HK-2 (cell line): ENCODE data around the gene CCDC87.

Experiments
- DNase-seq: peaks from one replicate; pipeline ENCODE4 v3.0.0-alpha.2; 2018; ENCODE audit not compliant: unreplicated experiment

Gene CCDC87

DNA sequence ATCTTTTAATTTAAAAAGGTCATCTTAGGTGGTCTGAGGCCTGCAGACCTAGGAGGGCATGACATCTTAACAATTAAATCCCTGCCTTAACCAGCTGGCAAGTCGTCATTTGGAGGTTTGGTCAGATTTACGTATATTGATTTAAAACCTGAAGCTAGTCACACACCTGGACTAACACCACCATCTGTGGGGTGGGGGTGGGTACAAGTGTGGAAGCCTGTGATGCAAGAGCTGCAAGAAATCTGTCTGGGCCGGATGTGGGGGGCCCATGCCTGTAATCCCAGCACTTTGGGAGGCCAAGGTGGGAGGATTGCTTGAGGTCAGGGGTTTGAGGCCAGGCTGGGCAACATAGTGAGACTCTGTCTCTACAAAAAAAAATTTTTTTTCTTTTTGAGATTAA is 11.6 kb downstream of the CCDC87 start:
- DNase-seq, result no peak

DNA sequence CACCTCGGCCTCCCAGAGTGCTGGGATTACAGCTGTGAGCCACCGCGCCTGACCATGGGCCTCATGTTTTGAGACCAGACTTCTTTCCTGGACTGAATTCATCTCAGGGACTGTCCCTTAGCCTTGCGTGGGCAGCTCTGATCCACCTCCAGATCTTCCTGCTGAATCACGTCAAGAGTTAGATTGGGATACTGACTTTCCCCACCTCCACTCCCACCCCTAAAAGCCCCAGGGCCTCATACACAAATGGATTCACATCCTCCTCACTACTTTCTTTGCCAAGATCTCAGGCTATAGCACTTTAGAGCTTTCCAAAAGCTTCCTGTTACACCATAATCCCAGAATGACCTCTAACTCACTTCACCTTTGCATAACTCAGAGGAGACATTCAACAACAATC is 12.1 kb downstream of the CCDC87 start:
- no peak for DNase-seq

DNA sequence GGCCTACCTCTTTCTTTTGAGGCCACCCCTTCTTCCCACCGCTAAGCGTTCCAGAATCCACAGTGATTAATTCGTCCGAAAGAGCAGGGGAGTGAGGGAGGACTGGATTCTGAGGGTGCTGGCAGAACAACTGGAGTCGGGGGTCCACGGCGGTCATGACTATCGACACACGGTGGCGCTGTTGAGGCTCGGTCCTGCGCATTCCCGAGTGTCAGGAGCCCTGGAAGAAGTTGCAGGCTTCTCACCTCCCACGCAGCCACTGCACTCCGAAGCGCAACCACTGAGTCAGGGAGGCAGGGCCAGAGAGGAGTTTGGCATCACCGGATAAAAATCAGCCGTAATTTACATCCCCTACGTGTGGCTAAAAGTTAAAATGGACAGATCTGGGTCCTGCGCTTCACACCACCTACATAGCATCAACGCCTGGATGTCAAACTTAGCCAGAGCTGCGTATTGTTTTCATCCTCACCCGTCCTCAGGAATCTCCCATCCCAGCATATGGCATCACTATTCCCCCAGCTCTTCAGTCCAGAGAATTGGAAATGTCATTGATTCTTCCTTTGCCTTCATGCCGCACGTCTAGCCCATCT is 13.8 kb downstream of the CCDC87 start:
- peak; percentile 55 for DNase-seq

DNA sequence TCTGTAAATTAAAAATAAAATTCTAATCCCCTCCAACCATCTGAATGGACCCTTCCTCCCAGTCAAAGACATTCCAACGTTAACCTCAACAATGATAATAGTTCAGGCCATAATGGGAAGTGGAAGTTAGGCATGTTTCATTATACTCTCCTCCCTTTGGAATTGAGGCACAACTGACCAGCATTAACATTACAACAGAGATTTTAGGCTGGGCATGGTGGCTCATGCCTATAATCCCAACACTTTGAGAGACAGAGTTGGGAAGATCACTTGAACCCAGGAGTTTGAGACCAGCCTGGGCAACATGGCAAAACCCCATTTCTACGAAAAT is 22.0 kb downstream of the CCDC87 start:
- DNase-seq, result no peak

DNA sequence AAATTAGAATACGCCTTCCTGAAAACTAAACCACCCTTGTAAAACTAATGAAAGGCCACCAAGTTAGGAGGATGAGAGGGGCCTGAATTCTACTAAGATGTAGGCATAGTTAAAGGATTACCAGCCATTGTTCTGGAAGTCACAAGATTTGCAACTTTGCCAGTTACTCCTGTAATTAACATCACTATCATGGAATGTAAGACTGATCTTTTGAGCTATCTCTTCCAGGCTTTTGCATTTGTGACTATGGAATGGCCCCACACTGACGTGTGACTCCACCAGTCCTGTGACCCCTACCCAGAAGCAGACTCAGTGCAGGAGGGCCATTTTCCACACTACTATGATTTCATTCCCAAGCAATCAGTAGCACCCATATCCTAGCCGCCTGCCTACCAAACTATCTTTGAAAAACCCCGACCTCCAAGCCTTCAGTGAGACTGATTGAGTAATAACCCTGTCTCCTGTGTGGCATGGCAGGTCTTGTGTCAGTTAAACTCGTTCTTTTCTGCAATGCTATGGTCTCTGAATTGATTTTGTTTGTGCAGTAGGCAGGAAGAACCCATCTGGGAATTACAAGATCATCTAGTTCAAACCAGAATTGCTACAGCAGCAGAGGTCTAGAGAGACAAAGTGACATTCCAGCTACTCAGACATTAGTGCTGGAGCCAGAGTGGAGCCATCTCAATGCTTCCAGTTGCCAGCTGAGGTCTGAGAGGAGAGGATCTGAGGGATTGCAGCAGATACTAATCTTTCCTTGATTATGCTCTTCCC is 22.6 kb downstream of the CCDC87 start:
- no peak for DNase-seq

DNA sequence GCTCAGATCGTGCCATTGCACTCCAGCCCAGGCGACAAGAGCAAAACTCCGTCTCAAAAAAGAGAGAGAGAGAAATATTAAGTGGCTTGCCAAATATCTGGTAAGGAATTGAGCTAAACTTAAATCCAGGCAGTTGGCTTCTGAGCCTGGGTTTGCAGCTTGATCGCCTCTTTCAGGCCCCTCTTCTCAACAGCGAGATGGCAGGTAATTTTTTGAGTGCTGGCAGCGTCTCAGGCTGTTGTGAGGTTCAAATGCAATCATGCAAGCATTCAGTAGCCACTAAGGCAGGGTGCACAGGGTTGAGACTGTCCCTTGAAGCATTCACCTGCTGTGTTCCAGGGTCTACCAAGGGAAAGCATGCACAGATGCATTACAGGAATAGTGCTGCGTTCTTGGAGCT is 23.8 kb downstream of the CCDC87 start:
- DNase-seq, result no peak

DNA sequence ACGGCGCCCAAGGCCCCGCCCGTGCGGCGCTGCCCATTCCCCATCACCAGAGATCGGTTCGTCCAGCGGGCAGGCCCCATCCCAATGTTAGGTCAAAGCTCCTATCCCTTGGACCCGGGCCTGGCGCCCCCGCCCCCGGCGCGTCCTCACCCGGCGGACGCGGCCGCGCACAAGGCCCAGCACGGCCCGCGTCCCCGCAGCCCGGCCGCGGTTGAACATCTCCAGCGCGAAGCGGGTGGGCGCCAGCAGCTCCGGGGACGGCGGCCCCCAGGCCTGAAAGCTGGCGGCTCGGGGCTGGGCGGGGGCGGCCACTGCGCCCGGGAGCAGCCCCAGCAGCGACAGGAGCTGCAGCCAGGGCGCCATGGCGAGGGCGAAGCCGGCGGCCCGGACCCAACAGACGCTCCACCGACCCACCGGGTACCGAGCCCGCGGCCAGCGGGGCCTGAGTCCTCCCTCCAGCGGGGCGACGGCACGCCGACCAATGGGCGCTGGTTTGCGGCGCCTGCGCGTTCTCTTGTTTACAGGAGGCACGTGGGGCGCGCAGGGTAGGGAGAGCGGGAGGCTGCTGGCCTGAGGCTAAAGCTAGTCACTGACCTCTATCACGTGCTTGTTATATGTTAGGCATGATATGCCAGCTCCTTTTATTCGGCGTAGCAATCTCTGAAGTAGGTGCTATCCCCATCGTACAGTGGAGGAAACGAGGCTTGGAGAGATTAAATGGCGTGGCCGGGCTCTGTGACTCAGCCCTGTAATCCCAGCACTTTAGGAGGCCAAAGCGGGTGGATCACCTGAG is 24.5 kb downstream of the CCDC87 start, which contains the start of gene CTSF:
TSS of gene CTSF (minus strand) at position 483 of the 793 bp plus-strand sequence. CDS start at position 363, 120 bp downstream.
- DNase-seq, result peak; percentile 79

DNA sequence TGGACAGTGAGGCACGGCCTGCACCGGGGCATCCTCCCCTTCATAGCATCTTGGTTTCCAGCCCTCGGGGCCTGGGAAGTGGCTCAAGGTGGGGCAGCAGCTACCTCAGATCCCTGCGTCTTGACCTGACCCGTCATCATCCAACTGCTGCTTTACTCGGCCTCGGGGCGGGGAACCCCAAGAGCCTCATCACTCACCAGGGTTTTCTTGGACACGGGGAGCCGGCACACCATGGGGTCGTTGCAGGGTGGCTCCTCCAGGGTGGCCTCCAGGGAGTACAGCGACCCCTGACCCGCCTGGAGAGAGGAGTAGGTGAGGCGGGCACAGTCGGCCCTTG is 25.1 kb downstream of the CCDC87 start:
- no peak for DNase-seq

DNA sequence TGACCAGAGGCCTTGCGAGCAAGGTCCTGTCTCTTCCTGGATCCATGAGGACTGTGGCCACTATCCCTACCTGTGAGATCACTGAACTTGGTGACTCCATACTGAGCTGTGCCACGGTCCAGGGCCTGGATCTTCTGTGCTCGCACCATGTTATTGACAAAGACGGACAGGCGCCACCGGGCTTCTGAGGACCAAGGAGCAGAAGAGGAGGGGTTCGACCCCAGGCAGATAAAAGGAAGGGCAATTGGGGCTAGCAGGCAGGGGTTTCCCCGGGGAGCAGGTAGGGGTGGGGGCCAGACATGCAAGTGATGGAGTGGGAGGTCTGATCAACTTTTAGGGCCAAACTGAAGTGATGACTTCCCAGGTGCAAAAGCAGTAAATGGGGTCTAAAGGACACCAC is 26.6 kb downstream of the CCDC87 start:
- DNase-seq, result no peak

DNA sequence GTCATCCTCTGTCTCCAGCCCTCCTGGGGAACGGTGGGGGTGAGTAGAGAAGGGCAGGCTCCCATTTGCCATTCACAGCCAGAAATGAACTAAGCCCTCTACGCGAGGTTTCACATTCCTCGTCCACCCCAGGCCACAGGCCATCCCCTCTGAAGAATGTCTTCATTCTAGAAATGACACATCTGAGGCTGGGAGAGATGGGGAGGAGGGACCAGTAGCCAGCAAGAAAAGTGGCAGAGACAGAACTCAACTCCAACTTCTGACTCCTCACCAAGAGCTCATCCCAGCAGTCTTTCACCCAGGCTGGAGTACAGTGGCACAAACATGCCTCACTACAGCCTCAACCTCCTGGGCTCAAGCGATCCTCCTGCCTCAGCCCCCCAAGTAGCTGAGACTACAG is 27.9 kb downstream of the CCDC87 start:
- no peak for DNase-seq

DNA sequence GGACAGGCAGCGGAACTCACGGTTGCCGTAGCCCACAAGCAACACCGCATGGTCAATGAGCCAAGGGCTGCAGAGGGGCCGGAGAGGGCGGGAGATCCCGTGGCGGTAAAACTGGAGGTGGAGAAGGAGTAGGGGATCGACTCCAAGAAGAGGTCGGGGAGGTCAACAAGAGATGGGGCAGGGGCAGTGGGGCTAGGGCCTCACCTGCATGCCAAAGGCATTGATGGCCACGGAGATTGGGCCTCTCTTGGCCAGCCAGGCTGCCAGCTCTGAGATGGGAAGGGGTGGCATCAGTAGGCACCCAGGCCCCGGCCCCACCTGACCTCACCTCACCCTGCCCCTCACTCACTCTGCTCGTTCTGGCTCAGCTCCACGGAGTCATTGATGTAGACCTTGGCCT is 28.3 kb downstream of the CCDC87 start:
- no peak for DNase-seq

DNA sequence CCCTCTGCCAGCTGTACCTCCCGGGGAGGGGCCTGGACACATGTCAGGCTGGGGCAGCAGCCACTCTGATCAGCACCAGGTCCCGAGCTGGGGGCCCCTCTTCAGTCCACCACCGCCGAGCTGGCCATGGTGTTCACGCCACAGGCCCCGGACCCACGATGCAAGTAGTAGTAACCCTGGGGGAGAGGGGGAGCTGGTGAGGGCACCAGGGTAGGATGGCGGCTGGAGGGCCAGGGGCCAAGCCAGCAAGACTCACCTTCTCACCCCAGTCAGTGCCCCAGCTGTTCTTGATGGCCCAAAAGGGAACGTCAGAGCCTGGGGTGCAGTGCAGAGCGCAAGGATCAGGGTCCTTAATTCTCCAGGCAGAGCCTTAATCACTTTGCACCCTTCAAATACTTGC is 29.0 kb downstream of the CCDC87 start:
- no peak for DNase-seq

DNA sequence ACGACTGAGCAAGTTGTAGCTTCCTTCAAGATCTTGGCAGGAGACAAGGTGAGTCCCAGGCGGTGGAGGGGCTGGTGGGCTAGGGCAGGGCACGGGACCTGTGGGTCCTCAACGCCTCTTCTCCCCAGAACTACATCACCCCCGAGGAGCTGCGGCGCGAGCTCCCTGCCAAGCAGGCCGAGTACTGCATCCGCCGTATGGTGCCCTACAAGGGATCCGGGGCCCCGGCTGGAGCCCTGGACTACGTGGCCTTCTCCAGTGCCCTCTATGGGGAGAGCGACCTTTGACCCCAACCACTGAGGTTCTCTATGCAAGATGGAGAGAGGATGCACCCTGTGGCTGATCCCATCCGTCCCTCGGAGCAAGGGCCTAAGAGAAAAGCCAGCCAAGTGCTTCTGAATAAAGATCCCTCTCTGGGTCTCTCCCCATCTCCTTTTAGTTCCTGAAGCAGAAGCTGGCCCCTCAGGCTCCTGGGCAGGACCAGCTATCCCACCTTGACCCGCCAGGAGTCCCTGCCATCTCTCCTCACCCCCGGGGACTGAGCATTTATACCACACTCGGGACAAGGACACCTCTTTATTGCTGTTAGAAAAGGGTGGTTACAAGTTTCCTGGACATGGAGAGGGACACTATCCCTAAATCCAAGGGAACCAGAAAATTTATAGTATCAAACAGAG is 29.8 kb downstream of the CCDC87 start:
- DNase-seq, result no peak

DNA sequence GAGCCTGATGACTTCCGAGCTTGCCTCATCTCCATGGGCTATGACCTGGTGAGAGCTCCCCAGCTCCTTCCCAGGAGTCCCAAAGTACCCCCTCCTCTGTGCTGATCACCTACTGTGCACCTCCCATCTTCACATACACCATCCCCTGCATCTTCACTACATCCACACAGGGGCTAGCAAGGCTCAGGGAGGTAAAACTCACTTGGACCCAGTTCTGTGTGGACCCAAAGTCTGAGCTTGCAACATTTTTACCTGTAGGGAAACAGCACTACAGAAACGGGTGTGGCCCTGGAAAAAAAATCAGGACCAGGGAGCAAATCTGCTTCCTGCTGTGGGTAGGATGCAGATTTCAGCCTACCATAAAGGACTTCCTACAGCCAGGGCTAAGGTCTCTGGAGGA is 30.6 kb downstream of the CCDC87 start:
- DNase-seq, result no peak

DNA sequence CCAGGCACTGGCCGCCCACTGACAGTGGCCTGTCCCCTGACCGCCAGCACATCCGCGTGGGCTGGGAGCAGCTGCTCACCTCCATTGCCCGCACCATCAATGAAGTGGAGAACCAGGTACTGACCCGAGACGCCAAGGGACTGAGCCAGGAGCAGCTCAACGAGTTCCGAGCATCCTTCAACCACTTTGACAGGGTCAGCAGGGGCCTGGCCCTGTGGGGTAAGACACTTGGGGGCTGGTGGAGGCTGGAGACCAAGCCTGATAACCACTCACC is 31.0 kb downstream of the CCDC87 start:
- no peak for DNase-seq

DNA sequence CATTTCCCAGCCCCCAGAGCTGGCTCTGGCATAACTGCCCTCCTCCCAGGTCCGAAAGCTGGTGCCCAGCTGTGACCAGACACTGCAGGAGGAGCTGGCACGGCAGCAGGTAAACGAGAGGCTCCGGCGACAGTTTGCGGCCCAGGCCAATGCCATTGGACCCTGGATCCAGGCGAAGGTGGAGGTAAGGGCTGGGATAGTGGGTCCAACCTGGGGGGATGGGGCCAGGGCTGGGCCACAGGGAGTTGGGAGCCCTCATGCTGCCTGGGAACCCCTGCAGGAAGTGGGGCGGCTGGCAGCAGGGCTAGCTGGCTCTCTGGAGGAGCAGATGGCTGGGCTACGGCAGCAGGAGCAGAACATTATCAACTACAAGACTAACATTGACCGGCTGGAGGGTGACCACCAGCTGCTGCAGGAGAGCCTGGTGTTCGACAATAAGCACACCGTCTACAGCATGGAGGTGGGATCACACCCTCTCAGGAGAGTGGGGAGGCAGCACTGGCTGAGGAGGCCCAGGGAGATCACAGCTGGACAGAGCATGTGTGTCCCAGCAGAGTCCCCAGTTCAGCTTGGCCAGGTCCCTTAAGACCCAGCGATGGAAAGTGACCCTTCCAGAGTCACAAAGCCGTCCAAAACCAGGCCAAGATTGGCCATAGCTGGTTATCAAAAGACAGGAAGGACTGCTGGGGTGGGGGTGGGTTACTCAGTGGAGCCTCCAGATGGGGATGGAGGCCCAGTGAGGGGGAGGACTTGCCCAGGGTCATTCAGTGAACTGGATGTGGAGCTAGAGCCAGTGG is 31.5 kb downstream of the CCDC87 start:
- no peak for DNase-seq

DNA sequence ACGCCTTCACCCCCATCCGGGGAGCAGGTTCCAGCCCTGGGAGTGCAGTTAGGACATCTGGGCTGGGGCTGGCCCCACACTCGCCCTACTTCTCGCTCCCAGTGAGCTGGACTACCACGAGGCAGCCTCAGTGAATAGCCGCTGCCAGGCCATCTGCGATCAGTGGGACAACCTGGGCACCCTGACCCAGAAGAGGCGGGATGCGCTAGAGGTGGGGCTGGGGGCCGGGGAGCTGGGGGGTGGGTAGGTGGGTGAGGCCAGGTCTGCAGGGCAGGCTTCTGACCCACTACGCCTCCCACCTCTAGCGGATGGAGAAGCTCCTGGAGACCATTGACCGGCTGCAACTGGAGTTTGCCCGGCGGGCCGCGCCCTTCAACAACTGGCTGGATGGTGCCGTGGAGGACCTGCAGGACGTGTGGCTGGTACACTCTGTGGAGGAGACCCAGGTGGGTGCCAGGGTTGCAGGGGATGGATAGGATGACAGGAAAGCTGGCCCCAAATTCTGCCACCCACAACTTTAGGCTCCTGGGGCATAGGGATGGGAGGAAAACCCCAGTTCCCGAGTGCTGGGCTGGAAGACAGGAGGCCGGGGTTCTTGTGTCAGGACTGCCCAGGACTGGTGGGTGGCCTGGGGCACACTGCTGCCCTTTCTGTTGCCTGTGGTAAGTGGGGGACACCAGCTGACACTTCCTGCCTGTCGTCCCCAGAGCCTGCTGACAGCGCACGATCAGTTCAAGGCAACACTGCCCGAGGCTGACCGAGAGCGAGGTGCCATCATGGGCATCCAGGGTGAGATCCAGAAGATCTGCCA is 32.8 kb downstream of the CCDC87 start:
- no peak for DNase-seq

DNA sequence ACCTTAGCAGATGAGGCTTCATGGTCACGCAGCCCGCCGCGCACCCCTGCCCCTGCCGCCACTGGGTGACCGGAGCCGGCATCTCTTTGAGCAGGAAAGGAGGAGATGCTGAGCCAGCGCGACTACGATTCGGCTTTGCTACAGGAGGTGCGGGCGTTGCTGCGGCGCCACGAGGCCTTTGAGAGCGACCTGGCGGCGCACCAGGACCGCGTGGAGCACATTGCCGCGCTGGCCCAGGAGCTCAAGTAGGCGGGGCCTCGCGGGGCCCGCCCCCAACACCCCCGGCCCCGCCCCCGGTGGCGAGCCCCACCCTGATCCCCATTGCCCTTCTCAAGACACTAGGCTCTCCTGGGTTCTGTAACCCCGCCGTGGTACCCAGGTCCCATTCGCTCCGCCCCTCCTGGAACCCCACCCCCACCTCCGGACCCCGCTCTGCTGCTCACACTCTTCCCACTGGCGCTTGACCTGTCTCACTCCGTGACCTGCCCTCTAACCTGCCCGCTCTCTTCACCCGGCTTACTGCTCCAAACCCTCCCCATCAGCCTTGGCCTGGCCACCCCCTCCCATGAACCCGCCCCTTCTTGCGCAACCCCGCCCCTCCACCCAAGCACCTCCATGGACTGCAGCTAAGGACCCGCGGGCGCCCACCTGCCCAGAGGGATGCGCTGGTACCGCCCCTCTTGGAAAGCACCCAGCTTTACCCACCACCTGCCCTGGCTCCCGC is 33.6 kb downstream of the CCDC87 start:
- DNase-seq, result no peak

DNA sequence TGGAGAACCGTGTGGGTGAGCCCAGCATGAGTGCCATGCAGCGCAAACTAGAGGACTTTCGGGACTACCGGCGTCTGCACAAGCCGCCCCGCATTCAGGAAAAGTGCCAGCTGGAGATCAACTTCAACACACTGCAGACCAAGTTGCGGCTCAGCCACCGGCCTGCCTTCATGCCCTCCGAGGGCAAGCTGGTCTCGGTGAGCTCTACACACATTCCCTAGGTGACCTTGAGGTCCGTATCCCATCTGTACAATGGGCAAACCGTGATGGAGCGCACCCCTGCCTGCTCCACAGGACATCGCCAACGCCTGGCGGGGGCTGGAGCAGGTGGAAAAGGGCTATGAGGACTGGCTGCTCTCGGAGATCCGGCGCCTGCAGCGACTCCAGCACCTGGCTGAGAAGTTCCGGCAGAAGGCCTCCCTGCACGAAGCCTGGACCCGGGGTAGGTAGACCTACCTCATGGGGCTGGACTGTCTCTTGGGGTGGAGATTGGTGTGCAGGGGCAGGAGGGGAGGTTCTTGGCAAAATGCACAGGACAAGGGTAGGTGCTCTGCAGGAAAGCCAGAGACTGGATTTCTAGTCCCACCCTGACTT is 35.0 kb downstream of the CCDC87 start:
- no peak for DNase-seq

DNA sequence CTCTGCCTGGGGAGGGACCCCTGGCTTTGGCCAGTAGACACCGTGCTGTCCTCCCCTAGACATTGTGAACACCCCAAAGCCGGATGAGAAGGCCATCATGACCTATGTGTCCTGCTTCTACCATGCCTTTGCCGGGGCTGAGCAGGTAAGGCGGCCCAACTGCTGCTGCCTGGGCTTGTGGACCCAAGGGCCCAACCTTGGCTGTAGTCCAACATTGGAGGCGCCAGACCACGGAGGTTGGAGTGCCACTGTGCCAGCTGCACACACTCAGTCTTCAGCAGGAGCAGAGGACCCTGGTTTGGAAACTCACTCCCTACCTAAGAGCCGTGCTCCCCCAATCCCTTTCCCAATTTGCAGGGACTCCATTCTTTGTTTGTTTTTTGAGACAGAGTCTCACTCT is 36.8 kb downstream of the CCDC87 start:
- DNase-seq, result no peak
